Glomerular visceral epithelial cell (primary cell): ENCODE results near the gene HPCAL1.

Experiments used
- DNase-seq: peaks from one replicate; pipeline ENCODE4 v3.0.0-alpha.2; 2016; ENCODE audit errors: extremely low spot score

The HPCAL1 gene

GRCh38 chr2:10406491-10407188 is 103.9 kb downstream of the HPCAL1 start:
- DNase-seq = no peak

DNA sequence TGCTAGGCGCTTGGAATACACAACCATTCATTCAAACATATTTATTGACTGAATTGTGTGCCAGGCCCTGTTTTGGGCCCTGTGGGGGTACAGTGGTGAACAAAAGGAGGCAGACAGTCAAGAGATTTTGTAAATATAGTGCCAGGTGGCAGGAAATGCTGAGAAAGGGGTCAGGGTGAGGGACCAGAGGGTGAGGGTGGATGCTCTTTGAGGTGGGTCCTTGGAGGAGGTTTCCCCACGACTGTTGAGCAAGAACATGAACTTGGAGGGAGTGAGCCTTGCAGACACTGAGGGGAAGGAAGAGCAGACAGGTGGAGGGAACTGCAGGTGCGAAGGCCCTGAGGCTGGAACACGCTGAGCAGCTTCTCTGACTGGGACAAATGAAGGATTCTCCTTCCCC is 104.7 kb downstream of the HPCAL1 start:
- DNase-seq = no peak

DNA sequence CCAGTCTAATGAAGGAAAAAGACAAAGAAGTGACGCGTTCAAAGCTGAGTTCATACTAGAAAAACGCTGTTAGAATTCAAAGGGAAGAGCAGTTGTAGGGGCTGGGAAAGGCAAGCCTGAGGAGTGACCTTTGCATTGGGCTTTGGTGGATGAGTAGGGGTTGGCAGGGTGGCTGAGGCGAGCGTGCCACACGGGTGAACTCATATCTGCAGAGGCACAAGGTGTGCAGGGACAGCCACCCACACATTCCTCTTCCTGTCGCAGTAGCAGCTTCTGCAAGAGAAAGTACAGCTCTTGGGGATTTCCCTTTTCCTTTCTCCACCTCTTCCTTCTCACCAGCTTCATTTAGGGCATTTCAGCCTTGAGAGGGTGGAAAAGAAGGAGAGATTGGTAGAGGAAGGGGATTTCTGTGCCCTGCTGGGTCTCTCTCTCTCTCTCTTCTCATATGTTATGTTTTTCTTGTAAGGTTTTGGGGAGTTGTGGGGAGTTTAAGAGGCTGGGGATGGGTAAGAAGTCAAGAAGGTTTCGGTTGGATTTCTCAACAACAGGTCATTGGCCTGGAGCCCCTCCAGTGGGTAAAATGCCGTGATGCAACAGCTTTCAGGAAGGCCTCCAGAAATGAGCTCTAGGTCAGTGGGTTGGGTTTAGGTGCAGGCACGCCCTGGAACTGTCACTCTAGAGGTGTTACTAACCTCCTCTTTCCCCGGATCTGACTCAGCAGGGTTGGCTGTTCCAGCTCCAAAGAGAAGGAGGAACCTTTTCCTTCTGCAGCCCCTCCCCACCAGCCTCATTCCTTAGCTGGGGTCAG is 105.3 kb downstream of the HPCAL1 start:
- DNase-seq = peak; percentile 88

DNA sequence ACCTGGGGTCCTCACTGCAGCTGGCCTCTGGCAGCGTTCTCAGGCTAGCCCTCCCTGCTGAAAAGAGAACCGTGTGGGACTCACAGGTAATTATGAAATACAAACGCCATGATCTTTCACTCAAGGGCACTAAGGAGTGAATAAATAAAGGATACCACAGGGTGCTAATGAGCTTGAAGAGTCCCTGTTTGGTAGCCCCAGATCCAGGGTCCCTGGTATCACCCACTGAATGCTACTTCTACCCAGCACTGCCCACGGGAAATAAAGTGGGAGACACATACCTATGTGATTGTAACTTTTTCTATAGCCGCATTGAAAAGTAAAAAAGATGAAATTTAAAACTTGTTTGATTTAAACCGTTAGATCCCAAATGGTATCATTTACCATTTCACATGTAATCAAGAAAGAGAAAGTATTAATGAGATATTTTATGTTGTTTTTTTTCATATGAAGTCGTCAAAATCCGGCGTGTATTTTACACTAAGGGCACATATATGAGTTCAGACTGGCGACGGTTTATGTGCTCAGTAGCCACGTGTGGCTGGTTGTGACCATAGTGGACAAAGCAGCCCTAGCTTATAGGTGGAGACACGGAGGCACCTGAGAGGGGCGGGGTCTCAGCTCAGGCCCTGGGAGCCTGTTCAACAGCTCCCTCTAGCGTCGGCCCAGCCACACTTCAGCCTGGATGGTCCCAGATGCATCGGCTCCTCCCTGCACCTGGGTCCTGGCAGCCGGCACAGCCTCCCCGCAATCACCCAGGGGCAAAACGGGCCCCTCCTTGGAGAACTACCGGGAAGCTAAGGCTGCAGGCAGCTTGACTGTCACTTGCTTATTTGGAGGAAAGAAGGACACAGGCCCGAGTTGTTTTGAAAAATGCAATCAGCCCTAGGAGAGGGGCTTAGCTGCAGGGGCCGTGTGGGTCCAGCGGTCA is 106.2 kb downstream of the HPCAL1 start:
- DNase-seq = peak; percentile 81

GRCh38 chr2:10410001-10410822 is 107.5 kb downstream of the HPCAL1 start:
- no peak for DNase-seq

GRCh38 chr2:10410823-10411437 is 108.2 kb downstream of the HPCAL1 start:
- no peak for DNase-seq

DNA sequence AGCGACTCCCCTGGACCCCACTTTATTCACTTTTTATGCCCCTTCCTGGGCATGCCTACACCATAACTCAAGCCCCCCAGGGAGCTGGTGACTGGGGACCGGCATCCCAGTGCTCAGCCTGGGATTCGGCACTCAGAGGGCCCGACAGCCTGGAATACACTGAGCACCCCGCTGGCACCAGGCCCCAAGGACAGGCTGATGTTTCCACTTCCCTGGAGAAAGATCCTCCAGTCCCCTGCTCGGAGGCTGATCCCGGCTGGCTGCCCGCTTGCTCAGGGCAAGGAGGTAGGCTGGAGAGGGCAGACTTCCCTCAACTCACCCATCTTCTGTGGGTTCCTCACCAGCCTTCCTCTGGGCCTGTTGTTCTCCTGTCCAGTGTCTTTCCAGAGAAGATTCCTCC is 108.9 kb downstream of the HPCAL1 start:
- DNase-seq = no peak

- peak; percentile 26 for DNase-seq
Observed at GRCh38 chr2:10412380-10412779, 109.7 kb downstream of the HPCAL1 start.

GRCh38 chr2:10413503-10413902 is 110.8 kb downstream of the HPCAL1 start:
- peak; percentile 54 for DNase-seq

- DNase-seq = peak; percentile 69
Observed at GRCh38 chr2:10413991-10414451, 111.3 kb downstream of the HPCAL1 start.

- peak; percentile 66 for DNase-seq
Observed at GRCh38 chr2:10414591-10414990, 111.9 kb downstream of the HPCAL1 start.

DNA sequence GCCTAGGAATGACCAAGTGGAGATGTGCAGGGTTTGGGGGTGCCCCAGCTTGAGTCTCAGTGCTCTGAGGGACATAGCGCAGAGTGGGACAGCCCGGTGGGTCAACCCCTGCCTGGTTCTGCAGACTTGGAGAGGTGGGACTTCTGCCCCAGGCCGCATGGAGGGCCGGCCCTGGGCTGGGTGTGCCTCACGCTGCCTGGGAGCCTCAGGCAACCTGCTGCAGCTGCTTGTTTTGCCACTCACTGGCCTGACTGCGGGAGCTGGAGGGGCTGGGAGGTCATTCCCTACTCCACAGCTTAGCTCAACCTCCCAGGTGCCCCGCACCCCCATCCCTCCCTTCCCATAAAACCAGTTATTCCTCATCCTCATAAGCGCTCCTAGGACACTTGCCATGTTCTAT is 112.3 kb downstream of the HPCAL1 start:
- no peak for DNase-seq

- no peak for DNase-seq
Observed at GRCh38 chr2:10415640-10416039, 112.9 kb downstream of the HPCAL1 start.

- no peak for DNase-seq
Observed at GRCh38 chr2:10417551-10418335, 115.0 kb downstream of the HPCAL1 start.

- DNase-seq = no peak
Observed at GRCh38 chr2:10419553-10420257, 117.0 kb downstream of the HPCAL1 start.

- DNase-seq = no peak
Observed at GRCh38 chr2:10422251-10422650, 119.5 kb downstream of the HPCAL1 start.

GRCh38 chr2:10422732-10423399 is 120.2 kb downstream of the HPCAL1 start:
- DNase-seq = no peak

GRCh38 chr2:10423400-10423774 is 120.7 kb downstream of the HPCAL1 start:
- no peak for DNase-seq

DNA sequence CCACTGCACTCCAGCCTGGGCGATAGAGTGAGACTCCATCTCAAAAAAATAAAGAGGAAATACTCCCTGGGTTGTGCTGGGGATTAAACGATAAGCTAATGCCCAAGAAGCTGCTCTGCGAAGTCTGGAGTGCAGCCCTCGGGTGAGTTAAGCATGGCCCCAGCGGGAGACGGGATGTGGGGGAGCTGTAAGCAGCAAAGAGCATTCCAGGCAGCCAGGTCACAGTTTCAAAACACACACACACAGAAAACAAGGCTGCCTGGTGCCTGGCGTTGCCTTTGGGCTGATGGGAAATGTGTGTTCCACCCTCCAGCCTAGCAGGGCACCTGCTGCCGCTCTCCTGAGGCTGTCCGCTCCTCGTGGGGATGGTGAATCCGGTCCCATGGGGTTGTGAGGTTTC is 121.3 kb downstream of the HPCAL1 start:
- DNase-seq = no peak
